DOHH2 (cell line): ENCODE data around the gene PIGO.

Experiments used
- H3F3A ChIP-seq: fragments of 200-600 bp; sonication (generic), shearing (Covaris generic); 2 replicates; pipeline ENCODE4 v1.6.0; 2016; ENCODE audit warnings: antibody characterized with exemption, mild to moderate bottlenecking; ENCODE audit not compliant: control insufficient read depth, insufficient read depth
- H3K27ac ChIP-seq: fragments of 200-600 bp; sonication (generic); 2 replicates; pipeline ENCODE4 v1.5.1; 2014; ENCODE audit warnings: low read depth, mild to moderate bottlenecking, low read length, moderate library complexity
- H3K27me3 ChIP-seq: fragments of 200-600 bp; sonication (generic); 2 replicates; pipeline ENCODE4 v1.6.1; 2014; ENCODE audit warnings: mild to moderate bottlenecking, low read length, mixed read lengths; ENCODE audit not compliant: control insufficient read depth
- H3K36me3 ChIP-seq: fragments of 200-600 bp; sonication (generic); 2 replicates; pipeline ENCODE4 v1.6.1; 2014; ENCODE audit warnings: mild to moderate bottlenecking, low read length, moderate library complexity, mixed read lengths; ENCODE audit not compliant: control insufficient read depth
- H3K4me1 ChIP-seq: fragments of 200-600 bp; sonication (generic); 2 replicates; pipeline ENCODE4 v1.6.1; 2014; ENCODE audit warnings: mild to moderate bottlenecking, low read length, mixed read lengths; ENCODE audit not compliant: control insufficient read depth
- H3K4me2 ChIP-seq: fragments of 200-600 bp; sonication (generic); 2 replicates; pipeline ENCODE4 v1.6.0; 2014; ENCODE audit warnings: mild to moderate bottlenecking, low read length, moderate library complexity
- H3K4me3 ChIP-seq: fragments of 200-600 bp; sonication (generic); 2 replicates; pipeline ENCODE4 v1.5.1; 2014; ENCODE audit warnings: mild to moderate bottlenecking, low read length, mixed read lengths
- H3K79me2 ChIP-seq: fragments of 200-600 bp; sonication (generic); 2 replicates; pipeline ENCODE4 v1.6.1; 2014; ENCODE audit warnings: mild to moderate bottlenecking, low read length, mixed read lengths; ENCODE audit not compliant: control insufficient read depth
- H3K9me2 ChIP-seq: fragments of 200-600 bp; sonication (generic); replicated peaks from 2 replicates; pipeline ENCODE4 v1.6.1; 2014; ENCODE audit warnings: mild to moderate bottlenecking, low read length, mixed read lengths; ENCODE audit not compliant: control insufficient read depth
- H3K9me3 ChIP-seq: fragments of 200-600 bp; sonication (generic); 2 replicates; pipeline ENCODE4 v1.6.1; 2014; ENCODE audit warnings: antibody characterized with exemption, low read length, mixed read lengths; ENCODE audit not compliant: control insufficient read depth, insufficient read depth
- H4K20me1 ChIP-seq: fragments of 200-600 bp; sonication (generic); 2 replicates; pipeline ENCODE4 v1.6.0; 2014; ENCODE audit warnings: low read depth, mild to moderate bottlenecking, antibody characterized with exemption, low read length, moderate library complexity; ENCODE audit not compliant: control insufficient read depth, insufficient read depth
- EZH2phosphoT487 ChIP-seq: fragments of 200-600 bp; sonication (generic); IDR thresholded peaks from 2 replicates; pipeline ENCODE4 v1.6.1; 2017; ENCODE audit warnings: borderline replicate concordance, mild to moderate bottlenecking, antibody characterized with exemption, low read length, moderate library complexity, mixed read lengths
- TF ChIP-seq, protein P1 (sequence below): fragments of 200-600 bp; sonication (generic); IDR thresholded peaks from one replicate; pipeline ENCODE4 v1.5.1; 2014; ENCODE audit warnings: antibody characterized with exemption, mild to moderate bottlenecking, low read depth, low read length; ENCODE audit not compliant: poor library complexity, severe bottlenecking

Gene PIGO

GRCh38 chr9:35067056-35067455, 29.3 kb downstream of the PIGO start:
- Histone ChIP-seq H3K36me3 (peaks cover 98% of the 10 kb centered on the region), H3K27me3 (no peaks in the 10 kb centered on the region), H3K9me2 (no peaks in the 10 kb centered on the region), H3K9me3 (no peaks in the 10 kb centered on the region), H3K4me1 (peaks cover 15% of the 10 kb centered on the region), H3K4me3 (no peak overlapping the region), H4K20me1 (peaks cover 46% of the 10 kb centered on the region), H3K27ac (no peak overlapping the region), H3K79me2 (peaks cover 56% of the 10 kb centered on the region), H3F3A (peaks cover 5% of the 10 kb centered on the region), H3K4me2 (no peak overlapping the region)
- TF ChIP-seq, protein P1, sequence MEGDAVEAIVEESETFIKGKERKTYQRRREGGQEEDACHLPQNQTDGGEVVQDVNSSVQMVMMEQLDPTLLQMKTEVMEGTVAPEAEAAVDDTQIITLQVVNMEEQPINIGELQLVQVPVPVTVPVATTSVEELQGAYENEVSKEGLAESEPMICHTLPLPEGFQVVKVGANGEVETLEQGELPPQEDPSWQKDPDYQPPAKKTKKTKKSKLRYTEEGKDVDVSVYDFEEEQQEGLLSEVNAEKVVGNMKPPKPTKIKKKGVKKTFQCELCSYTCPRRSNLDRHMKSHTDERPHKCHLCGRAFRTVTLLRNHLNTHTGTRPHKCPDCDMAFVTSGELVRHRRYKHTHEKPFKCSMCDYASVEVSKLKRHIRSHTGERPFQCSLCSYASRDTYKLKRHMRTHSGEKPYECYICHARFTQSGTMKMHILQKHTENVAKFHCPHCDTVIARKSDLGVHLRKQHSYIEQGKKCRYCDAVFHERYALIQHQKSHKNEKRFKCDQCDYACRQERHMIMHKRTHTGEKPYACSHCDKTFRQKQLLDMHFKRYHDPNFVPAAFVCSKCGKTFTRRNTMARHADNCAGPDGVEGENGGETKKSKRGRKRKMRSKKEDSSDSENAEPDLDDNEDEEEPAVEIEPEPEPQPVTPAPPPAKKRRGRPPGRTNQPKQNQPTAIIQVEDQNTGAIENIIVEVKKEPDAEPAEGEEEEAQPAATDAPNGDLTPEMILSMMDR, result no peak
- no peak for TF ChIP-seq EZH2phosphoT487

- H3K4me2 ChIP-seq, result no peak overlapping the region
- TF ChIP-seq, protein P1, result no peak
- no peak for TF ChIP-seq EZH2phosphoT487
- H3K4me3 ChIP-seq, result no peak overlapping the region
- no peaks in the 10 kb centered on the region for H3K4me1 ChIP-seq
- no peaks in the 10 kb centered on the region; the same call in 1 of the 2 replicates for H3K79me2 ChIP-seq
- peaks cover 98% of the 10 kb centered on the region for H3K36me3 ChIP-seq
- no peak overlapping the region for H3K27ac ChIP-seq
- H3F3A ChIP-seq, result peaks cover 2% of the 10 kb centered on the region; the same call in 1 of the 2 replicates
- H3K27me3 ChIP-seq, result no peaks in the 10 kb centered on the region
- H3K9me3 ChIP-seq, result no peaks in the 10 kb centered on the region
- H3K9me2 ChIP-seq, result no peaks in the 10 kb centered on the region
- H4K20me1 ChIP-seq, result no peaks in the 10 kb centered on the region
Measured at GRCh38 chr9:35060548-35061207, 35.7 kb downstream of the PIGO start.

DNA sequence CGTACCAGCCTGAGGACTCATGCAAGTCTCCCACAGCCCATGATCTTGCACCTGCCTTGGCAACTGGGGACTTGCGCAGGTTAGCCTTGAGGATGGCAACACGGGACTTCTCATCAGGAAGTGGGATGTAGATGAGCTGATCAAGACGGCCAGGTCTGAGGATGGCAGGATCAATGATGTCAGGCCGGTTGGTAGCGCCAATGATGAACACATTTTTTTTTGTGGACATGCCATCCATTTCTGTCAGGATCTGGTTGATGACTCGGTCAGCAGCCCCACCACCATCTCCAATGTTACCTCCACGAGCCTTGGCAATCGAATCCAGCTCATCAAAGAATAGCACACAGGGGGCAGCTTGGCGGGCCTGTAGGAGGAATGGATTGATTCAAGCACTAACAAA, 37.0 kb downstream of the PIGO start:
- no peaks in the 10 kb centered on the region for H3K4me1 ChIP-seq
- H3K4me2 ChIP-seq, result no peak overlapping the region
- no peaks in the 10 kb centered on the region for H3K9me3 ChIP-seq
- TF ChIP-seq, protein P1, result no peak
- no peak for TF ChIP-seq EZH2phosphoT487
- peaks cover 7% of the 10 kb centered on the region; the same call in 1 of the 2 replicates for H3F3A ChIP-seq
- H3K27me3 ChIP-seq, result no peaks in the 10 kb centered on the region
- H3K4me3 ChIP-seq, result no peak overlapping the region
- H3K27ac ChIP-seq, result no peak overlapping the region
- no peaks in the 10 kb centered on the region for H4K20me1 ChIP-seq
- H3K79me2 ChIP-seq, result no peaks in the 10 kb centered on the region; the same call in 1 of the 2 replicates
- no peaks in the 10 kb centered on the region for H3K9me2 ChIP-seq
- H3K36me3 ChIP-seq, result peaks cover 97% of the 10 kb centered on the region
